GM21360 (cell line): ENCODE measurements around the gene TMEM179.

Source experiments
- ATAC-seq: cut with Tn5 transposase; IDR thresholded peaks from one replicate; pipeline ENCODE4 v1.9.1; 2021; ENCODE audit warnings: mild to moderate bottlenecking, moderate library complexity; ENCODE audit not compliant: unreplicated experiment

Gene TMEM179

GRCh38 chr14:104547310-104547997, 57.1 kb downstream of the TMEM179 start:
- ATAC-seq = no peak

DNA sequence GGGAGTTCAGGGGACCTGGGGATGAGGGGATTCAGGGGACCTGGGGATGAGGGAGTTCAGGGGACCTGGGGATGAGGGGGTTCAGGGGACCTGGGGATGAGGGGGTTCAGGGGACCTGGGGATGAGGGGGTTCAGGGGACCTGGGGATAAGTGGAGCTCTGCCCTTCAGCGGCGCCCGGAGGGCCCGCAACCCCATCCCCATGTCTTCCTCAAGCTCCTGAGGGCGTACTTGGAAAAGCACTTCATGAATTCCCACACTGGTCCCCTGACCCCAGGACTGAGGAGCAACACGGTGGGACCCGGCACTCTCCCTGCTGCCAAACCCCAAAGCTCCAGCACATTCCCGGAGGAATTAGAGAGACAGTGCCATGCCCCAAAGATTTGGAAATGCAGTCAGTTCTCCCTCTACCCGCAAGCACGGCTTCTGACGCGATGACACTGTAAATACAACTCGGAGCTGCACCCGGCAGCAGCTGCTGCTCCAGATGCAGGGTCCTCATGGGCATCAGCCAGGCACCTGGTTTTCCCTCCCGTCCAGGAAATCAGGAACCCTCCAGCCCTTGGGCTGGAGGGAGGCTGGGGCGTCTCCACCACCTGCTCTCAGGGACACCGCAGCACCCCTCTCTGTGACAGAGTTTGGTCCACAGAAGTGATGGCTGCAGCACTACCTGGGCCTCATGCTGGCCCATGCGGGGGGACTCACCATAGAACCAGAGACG, 57.8 kb downstream of the TMEM179 start:
- ATAC-seq = no peak

DNA sequence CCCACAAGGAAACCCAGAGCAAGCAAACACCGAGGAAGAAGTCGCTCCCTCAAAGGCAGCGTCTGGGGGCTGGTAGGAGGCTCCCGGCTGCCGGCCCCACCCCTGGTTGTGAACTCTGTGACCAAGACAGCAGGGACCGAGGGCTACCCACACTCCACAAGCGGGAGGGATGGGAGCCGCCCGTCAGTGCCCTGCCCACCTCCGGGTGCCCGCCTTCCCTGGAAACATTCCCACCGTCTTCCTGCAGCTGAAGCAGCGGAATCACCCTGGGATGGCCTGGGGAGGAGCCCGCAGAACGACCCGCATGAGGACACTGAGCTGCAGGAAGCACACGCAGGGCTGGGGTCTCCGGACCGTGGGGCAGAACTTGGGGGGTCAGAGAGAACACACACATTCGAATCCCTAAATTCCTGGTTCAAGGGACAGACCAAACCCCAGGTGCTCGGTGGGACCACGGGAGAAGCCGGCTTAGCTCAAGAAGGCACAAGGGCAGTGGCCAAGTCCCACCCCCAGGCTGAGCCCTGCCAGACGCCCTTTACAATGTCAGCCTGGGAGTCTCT, 58.5 kb downstream of the TMEM179 start:
- no peak for ATAC-seq

DNA sequence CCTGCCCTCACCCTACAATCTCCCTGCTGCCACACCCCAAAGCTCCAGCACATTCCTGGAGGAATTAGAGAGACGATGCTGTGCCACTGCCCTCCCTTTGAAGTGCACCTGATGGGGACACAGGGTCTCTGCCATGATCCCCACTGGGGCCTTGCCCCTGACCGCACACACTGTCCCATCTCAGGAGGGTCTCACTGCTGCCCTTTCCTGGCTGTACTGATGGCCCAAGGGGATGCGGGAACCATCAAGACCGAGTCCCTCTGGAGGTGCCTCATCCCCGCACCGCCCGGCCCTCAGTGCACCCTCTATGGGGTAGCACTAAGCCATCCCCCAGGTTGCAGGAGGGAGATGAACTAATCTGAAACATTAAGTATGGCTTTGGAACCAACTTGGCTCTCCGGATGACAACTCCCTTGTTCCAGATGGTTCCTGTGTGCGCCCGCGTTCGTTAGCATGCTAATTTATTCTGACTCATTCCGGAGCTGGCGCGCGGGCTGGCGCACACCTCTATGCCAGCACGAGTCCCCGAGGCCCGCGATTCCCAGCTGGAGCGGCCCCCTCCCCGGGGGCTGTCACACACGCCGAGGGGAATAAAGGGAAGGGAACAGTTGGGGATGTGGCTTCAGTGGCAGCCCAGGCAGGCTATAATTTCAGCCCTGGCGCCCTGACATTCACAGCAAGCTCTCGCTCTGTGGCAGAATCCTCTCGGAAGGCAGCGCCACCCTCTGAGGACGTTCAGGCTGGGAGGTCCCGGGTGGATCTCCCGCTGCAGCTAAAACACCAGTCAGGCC, 59.2 kb downstream of the TMEM179 start:
- ATAC-seq = no peak

DNA sequence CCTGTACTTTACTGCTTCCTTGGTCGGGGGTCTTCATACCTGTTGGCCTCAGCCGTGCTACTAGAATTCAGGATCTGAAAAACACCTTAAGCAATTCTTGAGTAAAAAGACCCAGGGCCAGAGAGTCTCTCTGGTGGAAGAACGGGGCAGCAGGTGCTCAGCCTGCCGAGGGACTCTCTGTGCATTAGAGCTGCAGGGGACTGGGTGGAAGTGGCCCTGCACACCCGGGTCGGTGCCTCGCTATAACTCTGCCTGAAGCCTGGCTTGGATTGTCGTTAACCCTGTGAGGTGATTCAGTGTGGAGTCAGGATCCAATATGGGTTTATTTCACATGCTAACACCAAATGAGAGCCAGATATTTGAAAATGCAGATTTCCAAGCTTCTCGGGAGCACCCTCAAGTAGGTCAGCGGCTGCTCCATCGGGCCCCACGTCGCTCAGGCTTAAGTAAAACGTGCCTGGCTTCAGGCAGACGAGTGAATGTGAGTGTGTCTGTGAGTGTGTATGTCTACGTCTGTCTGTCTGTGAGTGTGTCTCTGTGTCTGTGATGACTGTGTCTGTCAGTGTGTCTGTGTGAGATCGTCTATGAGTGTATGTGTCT, 60.1 kb downstream of the TMEM179 start:
- ATAC-seq = no peak

DNA sequence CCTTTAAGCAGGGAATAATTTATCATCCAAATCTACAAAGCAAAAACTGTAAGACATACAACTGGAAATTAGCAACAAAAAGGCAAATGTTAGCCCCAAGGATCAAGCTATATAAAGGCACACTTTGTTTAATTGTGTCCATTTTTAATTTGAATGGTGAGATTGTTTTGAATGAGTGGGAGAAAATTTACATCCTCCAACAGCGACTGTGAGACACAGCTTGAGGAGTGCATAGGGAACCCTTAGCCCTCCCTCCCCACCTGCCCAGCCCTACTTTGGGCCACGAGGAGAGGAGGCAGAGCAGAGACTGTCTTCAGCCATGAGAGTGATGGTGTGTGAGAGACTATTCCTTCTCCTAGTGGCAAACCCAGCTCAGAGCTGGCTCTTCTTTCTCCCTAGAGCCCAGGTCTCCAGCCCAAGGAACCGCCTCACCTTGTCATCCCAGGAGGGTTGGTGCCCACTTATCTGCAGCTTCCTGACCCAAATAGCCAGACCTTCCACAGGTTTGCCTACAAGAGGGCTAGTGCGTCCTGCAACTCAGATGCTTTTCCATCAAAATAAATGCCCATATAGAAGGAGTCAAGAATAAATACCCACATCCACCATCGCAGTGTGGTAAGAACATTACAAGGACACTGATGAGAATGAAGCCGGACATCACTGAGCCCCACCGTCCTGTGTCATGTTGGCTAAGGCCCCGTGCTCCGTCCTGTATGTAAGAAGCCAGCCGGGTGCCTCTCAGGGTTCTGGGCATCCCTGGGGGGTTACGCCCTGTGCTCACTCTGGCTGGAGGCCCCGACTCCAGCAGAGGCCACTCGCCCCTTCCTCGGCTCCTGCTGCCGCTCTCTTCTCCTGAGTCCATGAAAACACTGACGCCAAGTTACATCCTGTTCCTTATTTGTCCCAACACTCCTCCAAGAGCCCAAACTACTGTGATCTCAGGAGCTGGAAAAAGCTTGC, 61.4 kb downstream of the TMEM179 start:
- no peak for ATAC-seq

GRCh38 chr14:104541905-104542465, 62.6 kb downstream of the TMEM179 start:
- ATAC-seq = no peak
